SU-DHL-6 (cell line): ENCODE data around the gene AMH.

Experiments
- EZH2phosphoT487 ChIP-seq: fragments of 200-600 bp; sonication (generic), shearing (Covaris generic); conservative IDR thresholded peaks from 2 replicates; pipeline ENCODE4 v1.6.1; 2018; ENCODE audit warnings: mild to moderate bottlenecking, antibody characterized with exemption, low read length, moderate library complexity, mixed read lengths
- TF ChIP-seq, protein P1 (sequence below): fragments of 200-600 bp; sonication (generic); IDR thresholded peaks from one replicate; pipeline ENCODE4 v1.5.1; 2017; ENCODE audit warnings: antibody characterized with exemption, mild to moderate bottlenecking, low read length, moderate library complexity; ENCODE audit not compliant: insufficient read depth, poor library complexity, severe bottlenecking

DNA sequence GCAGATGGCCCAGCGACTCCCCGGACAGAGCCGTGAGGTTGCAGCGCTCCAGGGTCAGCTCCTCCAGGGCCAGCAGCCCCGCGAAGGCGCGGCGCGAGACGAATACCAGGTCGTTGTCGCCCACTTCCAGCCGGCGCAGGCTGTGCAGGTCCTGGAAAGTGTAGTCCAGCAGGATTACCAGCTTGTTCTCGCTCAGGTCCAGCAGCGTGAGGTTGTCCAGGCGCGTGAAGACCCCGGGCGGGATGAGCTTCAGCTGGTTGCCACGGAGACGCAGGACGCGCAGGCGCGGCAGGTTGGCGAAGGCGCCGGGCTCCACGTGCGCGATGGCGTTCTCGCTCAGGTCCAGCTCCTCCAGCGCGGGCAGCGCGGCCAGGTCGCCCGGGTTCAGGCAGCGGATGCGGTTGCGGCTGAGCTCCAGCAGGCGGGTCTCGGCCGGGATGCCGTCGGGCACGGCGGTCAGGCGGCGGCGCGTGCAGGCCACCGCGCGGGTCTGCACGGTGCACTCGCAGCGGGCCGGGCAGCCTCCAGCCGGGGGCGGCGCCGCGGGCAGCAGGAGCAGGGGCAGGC, 42.1 kb downstream of the AMH start:
- TF ChIP-seq, protein P1, sequence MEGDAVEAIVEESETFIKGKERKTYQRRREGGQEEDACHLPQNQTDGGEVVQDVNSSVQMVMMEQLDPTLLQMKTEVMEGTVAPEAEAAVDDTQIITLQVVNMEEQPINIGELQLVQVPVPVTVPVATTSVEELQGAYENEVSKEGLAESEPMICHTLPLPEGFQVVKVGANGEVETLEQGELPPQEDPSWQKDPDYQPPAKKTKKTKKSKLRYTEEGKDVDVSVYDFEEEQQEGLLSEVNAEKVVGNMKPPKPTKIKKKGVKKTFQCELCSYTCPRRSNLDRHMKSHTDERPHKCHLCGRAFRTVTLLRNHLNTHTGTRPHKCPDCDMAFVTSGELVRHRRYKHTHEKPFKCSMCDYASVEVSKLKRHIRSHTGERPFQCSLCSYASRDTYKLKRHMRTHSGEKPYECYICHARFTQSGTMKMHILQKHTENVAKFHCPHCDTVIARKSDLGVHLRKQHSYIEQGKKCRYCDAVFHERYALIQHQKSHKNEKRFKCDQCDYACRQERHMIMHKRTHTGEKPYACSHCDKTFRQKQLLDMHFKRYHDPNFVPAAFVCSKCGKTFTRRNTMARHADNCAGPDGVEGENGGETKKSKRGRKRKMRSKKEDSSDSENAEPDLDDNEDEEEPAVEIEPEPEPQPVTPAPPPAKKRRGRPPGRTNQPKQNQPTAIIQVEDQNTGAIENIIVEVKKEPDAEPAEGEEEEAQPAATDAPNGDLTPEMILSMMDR = no peak
- no peak for TF ChIP-seq EZH2phosphoT487
